K562 (cell line): ENCODE measurements around the gene MYBPHL. TPM values are rescaled to one million over a fixed set of nuclear protein-coding genes. Genes with fewer than 3 reads are reported as not detected.

Experiments used
- ATAC-seq: fragments of 200-7000 bp; cut with Tn5 transposase; 3 replicates; pipeline ENCODE4 v1.9.1; 2020; ENCODE audit warnings: moderate library complexity
- BruUV-seq: library from RNA; stranded (reverse); fragments of 400-500 nt; replicated peaks from 2 replicates; lab custom pipeline; 2021; lab: Mats Ljungman, UMichigan
- CTCF ChIA-PET: fragments of 300-600 bp; formaldehyde crosslinking; extraction: SDS; loops from one replicate; lab custom pipeline; 2021; ENCODE audit warnings: low intra/inter-chr PET ratio; lab: Yijun Ruan, JAX
- POLR2A ChIA-PET: fragments of 300-600, 350-650 bp; sonication (Branson Sonifier 250); formaldehyde crosslinking; extraction: SDS; loops from one replicate; lab custom pipeline; 2021; ENCODE audit warnings: antibody characterized with exemption, inconsistent platforms; lab: Yijun Ruan, JAX
- DNase-seq, 4 experiments: peaks; one replicate each; pipeline versions ENCODE4 v3.0.0 to v3.0.0-alpha.2; 2011 to 2018; ENCODE audit warnings: low spot score in 3 of 4, mixed read lengths in 3 of 4; ENCODE audit errors: extremely low read depth in 1 of 4
- FAIRE-seq: peaks from 2 replicates; lab custom pipeline; 2011; peaks lifted over from hg19 to GRCh38; lab: Jason Lieb, UNC
- H2AFZ ChIP-seq: 2 replicates; pipeline ENCODE4 v1.6.0; 2011; ENCODE audit warnings: low read depth, low read length, control low read depth, inconsistent platforms
- H3K27ac ChIP-seq: fragments of 200-600 bp; 3 replicates; pipeline ENCODE4 v1.8.0; 2011; ENCODE audit warnings: low read depth, mild to moderate bottlenecking, control low read depth, inconsistent platforms, low read length, moderate library complexity, mixed read lengths; ENCODE audit errors: extremely low read depth
- H3K27me3 ChIP-seq, 2 experiments: fragments of 300-600 bp in 1 of 2; 2 replicates in 1 of 2; 3 replicates in 1 of 2; pipeline versions ENCODE4 v1.6.0 to v1.8.0; 2011; ENCODE audit warnings: inconsistent platforms in 2 of 2, low read length in 2 of 2, mild to moderate bottlenecking in 1 of 2, mixed read lengths in 1 of 2, moderate library complexity in 1 of 2; ENCODE audit not compliant: control insufficient read depth in 2 of 2, insufficient read depth in 2 of 2
- H3K36me3 ChIP-seq: fragments of 300-600 bp; 3 replicates; pipeline ENCODE4 v1.8.0; 2011; ENCODE audit warnings: mild to moderate bottlenecking, low read length, inconsistent platforms; ENCODE audit not compliant: control insufficient read depth, insufficient read depth
- H3K4me1 ChIP-seq, 2 experiments: fragments of 200-600 bp in 1 of 2; replicated peaks in 1 of 2; 2 replicates in 1 of 2; 3 replicates in 1 of 2; pipeline versions ENCODE4 v1.5.1 to v1.8.0; 2011; ENCODE audit warnings: inconsistent platforms in 2 of 2, low read length in 2 of 2, mild to moderate bottlenecking in 1 of 2, mixed read lengths in 1 of 2, moderate library complexity in 1 of 2; ENCODE audit not compliant: control insufficient read depth in 2 of 2, insufficient read depth in 2 of 2
- H3K4me2 ChIP-seq: 2 replicates; pipeline ENCODE4 v1.6.1; 2011; ENCODE audit warnings: low read length, control low read depth, inconsistent platforms, mixed read lengths; ENCODE audit not compliant: insufficient read depth
- H3K4me3 ChIP-seq: fragments of 200-600 bp; sonication (generic), shearing (Covaris generic); 2 replicates; pipeline ENCODE4 v1.5.1; 2016; ENCODE audit warnings: control low read depth, inconsistent platforms
- H3K79me2 ChIP-seq: fragments of 200-600 bp; 3 replicates; pipeline ENCODE4 v1.8.0; 2011; ENCODE audit warnings: low read length, inconsistent platforms; ENCODE audit not compliant: control insufficient read depth, insufficient read depth
- H3K9ac ChIP-seq, 2 experiments: 2 replicates each; pipeline versions ENCODE4 v1.6.0 to v1.6.1; 2011; ENCODE audit warnings: low read depth in 2 of 2, low read length in 2 of 2, control low read depth in 1 of 2, inconsistent platforms in 1 of 2, mild to moderate bottlenecking in 1 of 2, mixed read lengths in 1 of 2; ENCODE audit not compliant: insufficient read depth in 1 of 2
- H3K9me1 ChIP-seq: one replicate; pipeline ENCODE4 v1.6.0; 2011; ENCODE audit warnings: inconsistent platforms, mild to moderate bottlenecking, low read length, moderate library complexity; ENCODE audit not compliant: control insufficient read depth, insufficient read depth
- H3K9me3 ChIP-seq: replicated peaks from 2 replicates; pipeline ENCODE4 v1.5.1; 2011; ENCODE audit warnings: low read depth, low read length, inconsistent platforms; ENCODE audit not compliant: control insufficient read depth, insufficient read depth
- H4K20me1 ChIP-seq: replicated peaks from 2 replicates; pipeline ENCODE4 v1.6.1; 2011; ENCODE audit warnings: low read length, inconsistent platforms, mixed read lengths; ENCODE audit not compliant: control insufficient read depth, insufficient read depth
- CTCF ChIP-seq, 3 experiments: IDR thresholded peaks in 2 of 3; conservative IDR thresholded peaks in 1 of 3; 2 replicates each; pipeline ENCODE4 v1.5.1; 2011 to 2012; ENCODE audit warnings: low read length in 3 of 3, mild to moderate bottlenecking in 3 of 3, control low read depth in 2 of 3, improper control_type of control experiment in 1 of 3, inconsistent platforms in 1 of 3, low read depth in 1 of 3, mixed read lengths in 1 of 3, moderate library complexity in 1 of 3; ENCODE audit not compliant: insufficient read depth in 2 of 3
- KHSRP ChIP-seq: fragments of 450-650 bp; IDR thresholded peaks from 2 replicates; pipeline ENCODE4 v1.6.1; 2017
- RBM14 ChIP-seq: fragments of 200-400 bp; formaldehyde crosslinking; IDR thresholded peaks from 2 replicates; pipeline ENCODE4 v1.6.1; 2018; ENCODE audit warnings: low read depth, mild to moderate bottlenecking, low read length, moderate library complexity, borderline replicate concordance; ENCODE audit not compliant: insufficient read depth
- SREBF1 ChIP-seq: fragments of 150-350 bp; IDR thresholded peaks from 2 replicates; pipeline ENCODE4 v1.6.1; 2014; ENCODE audit warnings: antibody characterized with exemption, low read depth, low read length, borderline replicate concordance
- TEAD1 ChIP-seq, 2 experiments: fragments of 450-650 bp in 1 of 2; sonication (generic) in 1 of 2; formaldehyde crosslinking; IDR thresholded peaks; 2 replicates each; pipeline versions ENCODE4 v1.4.0 to v1.8.0; 2020 to 2022; ENCODE audit warnings: mild to moderate bottlenecking in 2 of 2, missing genetic modification reagents in 1 of 2
- WGBS: fragments of 100-300 bp; shearing (Covaris generic); methylation state at CpG from one replicate; pipeline ENCODE4 v1.1.6; 2016; ENCODE audit warnings: low coverage, mixed read lengths; ENCODE audit not compliant: insufficient coverage; ENCODE audit errors: missing lambda C conversion rate; 5-methylcytosine and 5-hydroxymethylcytosine counted together
- in situ Hi-C: fragments of 300-500 bp; cut with MboI; formaldehyde crosslinking; loops from 4 replicates; pipeline ENCODE4 v1.15.0; 2018; ENCODE audit warnings: inconsistent platforms, mixed read lengths
- intact Hi-C: fragments of 100-400 bp; cut with micrococcal nuclease; formaldehyde crosslinking; loops from 2 replicates; pipeline ENCODE4 v1.14.2; 2022
- polyA plus RNA-seq, 8 experiments: library from polyadenylated mRNA; depleted of rRNA in 4 of 8; stranded (reverse) in 5 of 8; unstranded in 3 of 8; fragments of >200 nt; fragmentation: Nextera tagmentation in 2 of 8; fragmentation: Illumina TruSeq in 1 of 8; extraction: Ambion mirVana in 2 of 8; extraction: Trizol in 1 of 8; gene quantifications; 2 replicates each; pipeline versions ENCODE4 v1.2.1 to v1.2.3, GENCODE V29; 2011 to 2014; ENCODE audit warnings: inconsistent platforms in 1 of 8, missing spikeins in 1 of 8
- total RNA-seq, 7 experiments: library from RNA; depleted of rRNA in 6 of 7; stranded (reverse); fragments of >200 nt in 6 of 7; fragmentation: Illumina TruSeq in 2 of 7; extraction: Trizol in 2 of 7; gene quantifications; 2 replicates each; pipeline versions ENCODE4 v1.2.1 to v1.2.3, GENCODE V29; 2011 to 2021; ENCODE audit warnings: low replicate concordance in 1 of 7

MYBPHL gene
- total and polyA plus RNA-seq, 9 of the 15 experiments (the other 6 are each of a cell fraction or from before 2014, with no cell fraction given) = 0.20 to 1.9 (median 0.33) TPM

GRCh38 chr1:109272831-109273547 lies 33.8 kb downstream of the MYBPHL start:
- TF ChIP-seq RBM14 = 0 out of 2 replicates have a peak, but pooled peaks have one; percentile 33
- no peak for TF ChIP-seq KHSRP
- no peak for TF ChIP-seq SREBF1
- no peak for TF ChIP-seq TEAD1 (CRISPR knock-in tag; IDR thresholded peaks at IDR 0.05)
- TF ChIP-seq CTCF (IDR thresholded peaks at IDR 0.05 in 2 of 3, conservative IDR thresholded peaks at IDR 0.05 in 1 of 3; ENCODE audit: insufficient read depth in 2 of 3, low read depth in 1 of 3, low read length in 3 of 3) = 0 out of 6 replicates have a peak, but pooled peaks of 2 of the 3 experiments have one; percentile 3 to 10
- 79% methylated on average over 13 of the region's 16 CpGs for WGBS
- H3K9me3 ChIP-seq = no peaks in the 10 kb centered on the region
- peaks cover 36 to 70% of the 10 kb centered on the region in 2 experiments for H3K4me1 ChIP-seq
- ATAC-seq (no peak), DNase-seq (no peak), FAIRE-seq (no peak)
- BruUV-seq = no TSS peak
- in situ Hi-C loops (no loop called here), intact Hi-C loops (no loop called here)
- CTCF ChIA-PET = interaction anchor here (0.5 to 1.1 kb wide), 2 partner anchors 10 to 1787 kb away, joined by 3 to 5 read pairs; no protein-coding TSS in a partner anchor
- H4K20me1 ChIP-seq = 0 out of 2 replicates have a peak, but pooled peaks cover 4% of the 10 kb centered on the region
- peaks cover 41% of the 10 kb centered on the region; the same call in 2 of the 3 replicates for H3K36me3 ChIP-seq
- POLR2A ChIA-PET = no interaction called here
- H3K9me1 ChIP-seq = no peaks in the 10 kb centered on the region
- H2AFZ ChIP-seq = no peak overlapping the region
- H3K27ac ChIP-seq = no peak overlapping the region
- no peak overlapping the region for H3K4me2 ChIP-seq
- H3K9ac ChIP-seq = peak overlapping the region in 1 of 2 experiments; percentile 76; a peak in 2 of 4 replicates
- H3K4me3 ChIP-seq = no peak overlapping the region
- 0 out of 3 replicates have a peak, but pooled peaks cover 2% of the 10 kb centered on the region for H3K79me2 ChIP-seq
- no peaks in the 10 kb centered on the region for H3K27me3 ChIP-seq
